ENCODE data around the gene GMEB2. TPM values are rescaled to one million over a fixed set of nuclear protein-coding genes. Genes with fewer than 3 reads are reported as not detected.
"Not testable (repeated sequence)": the region's sequence is repeated elsewhere in the genome, so short reads cannot be mapped to it uniquely, and the experiment has no call there.

GMEB2 gene
- total RNA-seq, 1 donor from 2014 or later: 16.1 TPM

GRCh38 chr20:63639093-63639975 is 12.4 kb upstream of the GMEB2 start:
- Mint-ChIP-seq H3K27ac (no peak overlapping the region), H3K4me1 (peaks cover 3% of the 10 kb centered on the region), H3K36me3 (no peaks in the 10 kb centered on the region), H3K27me3 (ENCODE audit: low read depth) (no peaks in the 10 kb centered on the region), H3K4me3 (no peak overlapping the region), H3K9me3 (no peaks in the 10 kb centered on the region)
- no peak for TF ChIP-seq CTCF (IDR thresholded peaks at IDR 0.05; ENCODE audit: unreplicated experiment)
- no peak for DNase-seq (ENCODE audit: low spot score in 2 of 2, unreplicated experiment in 2 of 2)

GRCh38 chr20:63636752-63637628 is 10.1 kb upstream of the GMEB2 start:
- Mint-ChIP-seq H3K36me3 (no peaks in the 10 kb centered on the region), H3K4me3 (no peak overlapping the region), H3K27me3 (ENCODE audit: low read depth) (no peaks in the 10 kb centered on the region), H3K4me1 (peaks cover 5% of the 10 kb centered on the region), H3K27ac (no peak overlapping the region), H3K9me3 (no peaks in the 10 kb centered on the region)
- TF ChIP-seq CTCF (IDR thresholded peaks at IDR 0.05; ENCODE audit: unreplicated experiment): no peak
- DNase-seq (ENCODE audit: low spot score in 2 of 2, unreplicated experiment in 2 of 2): no peak

DNA sequence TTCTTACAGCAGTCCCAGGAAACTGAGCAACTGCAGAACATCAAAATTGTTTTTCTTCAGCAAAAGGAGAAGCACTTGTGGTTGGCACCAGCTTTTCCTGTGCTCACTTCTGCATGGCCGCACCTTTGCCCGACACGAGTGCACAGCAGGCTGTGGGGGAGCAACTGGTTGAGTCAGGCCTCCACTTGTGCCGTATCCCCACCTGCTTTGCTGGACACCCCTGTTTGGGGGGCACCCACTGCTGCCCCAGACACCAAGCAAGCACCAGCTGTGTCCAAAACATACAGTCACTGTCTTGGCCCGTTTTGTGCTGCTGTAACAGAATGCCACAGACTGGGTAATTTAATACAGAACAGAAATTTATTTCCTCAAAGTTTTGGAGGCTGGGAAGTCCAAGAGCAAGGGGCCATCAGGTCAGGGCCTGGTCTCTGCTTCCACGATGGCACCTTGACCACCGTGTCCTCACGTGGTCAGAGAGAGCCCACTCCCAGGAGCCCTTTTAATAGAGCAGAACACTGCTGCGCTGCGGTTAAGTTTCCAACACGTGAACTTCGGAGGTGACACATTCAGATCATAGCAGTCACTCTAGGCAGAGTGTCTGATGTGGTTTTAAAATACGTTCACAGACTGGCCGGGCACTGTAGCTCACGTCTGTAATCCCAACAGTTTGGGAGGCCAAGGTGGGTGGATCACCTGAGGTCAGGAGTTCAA is 8.7 kb upstream of the GMEB2 start:
- H3K27ac Mint-ChIP-seq: no peak overlapping the region

DNA sequence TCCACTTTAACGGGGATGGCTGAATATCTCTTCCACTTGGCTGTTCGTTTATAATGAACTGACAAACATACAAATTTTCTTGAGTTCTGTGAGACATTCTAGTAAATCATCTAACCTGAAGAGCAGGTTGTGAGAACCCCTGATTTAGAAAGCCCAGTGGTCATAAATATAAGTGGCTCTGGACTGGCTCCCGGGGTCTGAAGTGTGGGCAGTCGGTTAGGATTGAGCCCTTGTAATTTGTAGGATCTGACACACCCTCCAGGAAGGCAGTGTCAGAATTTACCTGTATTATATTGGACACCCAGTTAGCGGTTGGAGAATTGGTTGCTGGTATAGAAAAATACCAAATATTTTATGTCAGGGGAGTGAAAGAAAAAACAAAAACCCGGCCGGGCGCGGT is 6.8 kb upstream of the GMEB2 start:
- Mint-ChIP-seq H3K4me1 (peaks cover 7% of the 10 kb centered on the region), H3K4me3 (no peak overlapping the region), H3K27ac (no peak overlapping the region), H3K27me3 (ENCODE audit: low read depth) (no peaks in the 10 kb centered on the region), H3K36me3 (no peaks in the 10 kb centered on the region), H3K9me3 (no peaks in the 10 kb centered on the region)
- no peak for TF ChIP-seq CTCF (IDR thresholded peaks at IDR 0.05; ENCODE audit: unreplicated experiment)
- DNase-seq (ENCODE audit: low spot score in 2 of 2, unreplicated experiment in 2 of 2): no peak

More for the DNA sequence above, 8.7 kb upstream of the GMEB2 start:
- DNase-seq (ENCODE audit: low spot score in 2 of 2, unreplicated experiment in 2 of 2): no peak
- Mint-ChIP-seq H3K9me3 (no peaks in the 10 kb centered on the region), H3K27me3 (ENCODE audit: low read depth) (no peaks in the 10 kb centered on the region), H3K4me1 (peaks cover 5% of the 10 kb centered on the region), H3K4me3 (no peak overlapping the region), H3K36me3 (no peaks in the 10 kb centered on the region)
- TF ChIP-seq CTCF (IDR thresholded peaks at IDR 0.05; ENCODE audit: unreplicated experiment): no peak

- H3K4me1 Mint-ChIP-seq: peaks cover 15% of the 10 kb centered on the region
- not testable (repeated sequence) for DNase-seq (ENCODE audit: low spot score in 2 of 2, unreplicated experiment in 2 of 2); H3K27ac Mint-ChIP-seq; H3K36me3 Mint-ChIP-seq; H3K27me3 Mint-ChIP-seq (ENCODE audit: low read depth); H3K9me3 Mint-ChIP-seq; H3K4me3 Mint-ChIP-seq
These were observed 4.5 kb upstream of the GMEB2 start for GRCh38 chr20:63631426-63631825.

- not testable (repeated sequence) for H3K36me3 Mint-ChIP-seq; H3K9me3 Mint-ChIP-seq; H3K27me3 Mint-ChIP-seq (ENCODE audit: low read depth); DNase-seq (ENCODE audit: low spot score in 2 of 2, unreplicated experiment in 2 of 2); H3K27ac Mint-ChIP-seq; H3K4me3 Mint-ChIP-seq
- H3K4me1 Mint-ChIP-seq: peaks cover 15% of the 10 kb centered on the region
These were observed 4.1 kb upstream of the GMEB2 start for GRCh38 chr20:63630956-63631355.
